Activated T-cell treated with anti-CD3 and anti-CD28 coated beads for 48 hours (primary cell): ENCODE data around the gene PHYHD1.

ENCODE experiments used
- DNase-seq: peaks from one replicate; pipeline ENCODE4 v3.0.0-alpha.2; 2020; ENCODE audit warnings: low read depth

PHYHD1 gene

GRCh38 chr9:128972956-128973355 lies 52.2 kb downstream of the PHYHD1 start:
- DNase-seq = no peak

GRCh38 chr9:128979111-128979510 lies 58.3 kb downstream of the PHYHD1 start:
- no peak for DNase-seq

GRCh38 chr9:128983536-128983935 lies 62.8 kb downstream of the PHYHD1 start:
- DNase-seq = no peak

- DNase-seq = no peak
Observed at GRCh38 chr9:128986671-128987070, 65.9 kb downstream of the PHYHD1 start.

- DNase-seq = no peak
Observed at GRCh38 chr9:128987805-128988204, 67.0 kb downstream of the PHYHD1 start.
